Effector memory CD8-positive, alpha-beta T cell (primary cell): Measurements from ENCODE around the gene FLRT1.

Source experiments
- ATAC-seq: fragments of 150-1000 bp; cut with Tn5 transposase; replicated peaks from 2 replicates; pipeline ENCODE4 v1.10.0; 2021; ENCODE audit warnings: mild to moderate bottlenecking, moderate library complexity
- DNase-seq, 3 experiments: peaks; one replicate each; pipeline ENCODE4 v3.0.0; 2021
- H3K27ac Mint-ChIP-seq, 2 donors: one replicate each; pipeline ENCODE4 v1.8.0; 2022; ENCODE audit warnings: mild to moderate bottlenecking in 2 of 2, mixed read lengths in 2 of 2, moderate library complexity in 2 of 2
- H3K27me3 Mint-ChIP-seq, 2 donors: one replicate each; pipeline ENCODE4 v1.8.0; 2022; ENCODE audit warnings: mixed read lengths in 2 of 2
- H3K36me3 Mint-ChIP-seq: one replicate; pipeline ENCODE4 v1.8.0; 2022; ENCODE audit warnings: mild to moderate bottlenecking, moderate library complexity, mixed read lengths; ENCODE audit not compliant: insufficient read depth
- H3K4me1 Mint-ChIP-seq, 2 donors: one replicate each; pipeline ENCODE4 v1.8.0; 2022; ENCODE audit warnings: low read depth in 2 of 2, mixed read lengths in 2 of 2
- H3K4me3 Mint-ChIP-seq, 2 donors: one replicate each; pipeline ENCODE4 v1.8.0; 2022; ENCODE audit warnings: mild to moderate bottlenecking in 2 of 2, mixed read lengths in 2 of 2, moderate library complexity in 2 of 2
- H3K9me3 Mint-ChIP-seq, 2 donors: one replicate each; pipeline ENCODE4 v1.8.0; 2022; ENCODE audit warnings: mixed read lengths in 2 of 2

FLRT1 gene

DNA sequence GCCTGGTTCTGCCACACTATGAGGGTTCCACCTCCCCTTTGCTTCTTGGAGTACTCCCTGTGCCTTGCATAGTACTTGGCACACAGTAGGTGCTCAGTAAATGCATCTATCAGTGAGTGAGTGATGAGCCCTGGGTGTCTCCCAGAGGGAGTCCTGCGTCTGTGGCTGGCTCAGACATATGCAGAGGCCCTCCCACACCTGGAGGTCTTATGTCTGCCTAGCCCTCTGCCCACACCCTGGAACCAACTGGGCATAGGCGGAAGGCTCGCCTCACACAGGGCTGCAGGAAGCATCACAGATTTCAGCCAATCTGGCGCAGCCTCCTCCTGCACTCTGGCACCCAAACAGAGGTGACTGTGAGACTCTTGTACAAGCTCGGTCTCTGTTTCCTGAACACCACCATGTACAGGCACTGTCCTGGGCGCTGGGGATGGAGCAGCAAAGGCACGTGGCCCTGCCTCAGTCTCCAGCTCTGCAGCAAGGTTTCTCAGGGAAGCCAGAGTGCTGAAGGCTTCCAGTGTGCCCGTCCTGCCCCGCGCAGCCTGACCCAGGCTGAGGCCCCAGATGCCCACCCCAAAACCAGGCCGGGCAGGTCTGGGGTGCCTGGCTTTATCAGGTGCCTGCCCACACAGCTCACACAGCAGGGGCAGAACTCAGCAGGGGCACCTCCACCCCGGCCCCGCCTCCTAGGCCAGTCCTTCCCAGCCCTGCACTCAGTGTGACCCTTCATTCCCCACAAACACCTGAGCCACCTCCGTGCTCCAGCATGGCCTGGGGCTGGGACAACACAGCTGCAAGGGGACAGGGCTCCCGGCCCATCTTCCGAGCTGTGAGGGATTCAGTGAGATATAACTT is 26.7 kb downstream of the FLRT1 start:
- H3K27ac Mint-ChIP-seq, result no peak overlapping the region
- peaks cover 30 to 46% of the 10 kb centered on the region in 2 donors for H3K27me3 Mint-ChIP-seq
- H3K36me3 Mint-ChIP-seq, result no peaks in the 10 kb centered on the region
- H3K4me3 Mint-ChIP-seq, result peak overlapping the region; percentile 71 to 77
- H3K4me1 Mint-ChIP-seq, result peaks cover 8% of the 10 kb centered on the region in 2 donors
- DNase-seq, result no peak
- ATAC-seq, result no peak
- H3K9me3 Mint-ChIP-seq, result no peaks in the 10 kb centered on the region

DNA sequence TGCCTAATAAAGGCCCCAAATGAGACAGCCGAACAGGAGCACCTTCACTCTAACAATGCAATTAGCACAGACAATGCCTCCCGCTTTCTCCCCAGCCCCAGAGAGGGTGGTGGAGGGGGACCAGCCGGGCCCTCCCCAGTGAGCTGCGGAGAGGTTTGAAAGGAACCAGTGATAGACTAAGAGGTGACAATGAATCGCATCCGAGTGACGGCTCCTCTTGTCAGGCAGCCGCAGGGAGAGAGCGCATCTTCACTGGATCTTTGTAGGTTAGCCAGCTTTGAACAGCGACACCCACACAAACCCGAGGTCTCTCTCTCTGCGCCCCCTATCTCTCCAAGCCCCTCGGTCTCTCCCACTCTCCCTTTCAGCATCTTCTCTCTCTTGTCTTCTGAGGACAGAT is 28.0 kb downstream of the FLRT1 start:
- Mint-ChIP-seq H3K4me3 (no peak overlapping the region), H3K4me1 (peaks cover 8% of the 10 kb centered on the region in 2 donors), H3K27me3 (peaks cover 30 to 52% of the 10 kb centered on the region in 2 donors), H3K27ac (no peak overlapping the region), H3K36me3 (no peaks in the 10 kb centered on the region), H3K9me3 (no peaks in the 10 kb centered on the region)
- DNase-seq, result no peak
- ATAC-seq, result no peak

DNA sequence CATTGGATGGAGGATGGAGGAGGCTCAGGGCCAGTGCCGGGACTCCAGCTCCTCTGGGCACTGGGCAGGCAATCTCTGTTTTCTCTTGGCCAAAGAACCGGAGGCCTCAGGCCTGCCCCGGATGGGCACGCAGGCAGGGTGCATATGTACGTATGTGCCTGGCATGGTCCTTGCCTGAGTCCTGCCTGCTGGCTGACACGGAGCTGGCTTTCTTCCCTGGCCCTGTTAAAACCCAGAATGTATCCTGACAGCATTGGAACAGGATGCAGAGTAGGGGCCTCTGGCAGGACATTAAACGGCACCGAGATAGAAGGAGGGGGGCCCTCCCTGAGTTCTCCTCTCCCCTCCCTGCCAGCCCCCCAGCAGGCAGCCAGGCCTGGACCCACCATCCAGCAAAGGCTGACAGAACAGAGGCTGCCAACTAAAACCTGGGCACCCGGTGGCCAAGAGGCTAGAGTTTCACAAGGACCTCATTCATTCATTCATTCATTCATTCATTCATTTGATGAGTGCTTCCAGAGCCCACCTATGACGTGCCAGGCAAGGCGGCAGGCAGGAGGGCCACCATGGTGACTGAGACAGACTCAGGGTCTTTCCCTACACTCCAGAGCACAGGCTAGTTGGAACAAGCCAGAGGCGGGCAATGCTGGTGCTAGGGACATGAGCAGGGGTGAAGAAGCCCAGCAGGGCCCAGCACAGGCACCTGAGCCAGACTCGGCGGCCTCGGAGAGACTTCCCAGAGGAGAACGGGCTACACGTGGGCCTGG is 28.8 kb downstream of the FLRT1 start:
- H3K27me3 Mint-ChIP-seq, result peaks cover 30 to 54% of the 10 kb centered on the region in 2 donors
- ATAC-seq, result no peak
- peaks cover 8% of the 10 kb centered on the region in 2 donors for H3K4me1 Mint-ChIP-seq
- no peak overlapping the region for H3K4me3 Mint-ChIP-seq
- no peaks in the 10 kb centered on the region for H3K9me3 Mint-ChIP-seq
- DNase-seq, result no peak
- no peak overlapping the region for H3K27ac Mint-ChIP-seq
- no peaks in the 10 kb centered on the region for H3K36me3 Mint-ChIP-seq

DNA sequence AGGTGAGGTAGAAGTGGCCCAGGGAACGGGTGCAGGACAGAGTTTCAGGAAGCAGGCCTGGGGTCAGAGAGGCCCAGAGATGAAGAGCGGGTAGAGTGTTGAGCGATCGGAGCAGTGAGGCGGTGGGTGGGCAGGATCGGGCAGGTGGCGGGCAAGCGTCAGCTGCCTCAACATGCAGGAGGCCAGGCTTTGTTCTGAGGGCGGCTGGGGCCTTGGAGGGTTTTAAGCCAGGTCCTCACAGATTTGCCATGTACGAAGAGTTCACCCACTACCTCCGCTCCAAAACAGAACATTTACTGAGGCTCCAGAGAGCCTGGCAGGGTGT is 29.4 kb downstream of the FLRT1 start:
- no peaks in the 10 kb centered on the region for H3K9me3 Mint-ChIP-seq
- no peak for DNase-seq
- H3K4me1 Mint-ChIP-seq, result peaks cover 8% of the 10 kb centered on the region in 2 donors
- no peaks in the 10 kb centered on the region for H3K36me3 Mint-ChIP-seq
- no peak overlapping the region for H3K27ac Mint-ChIP-seq
- no peak for ATAC-seq
- H3K4me3 Mint-ChIP-seq, result no peak overlapping the region
- peaks cover 30 to 54% of the 10 kb centered on the region in 2 donors for H3K27me3 Mint-ChIP-seq

DNA sequence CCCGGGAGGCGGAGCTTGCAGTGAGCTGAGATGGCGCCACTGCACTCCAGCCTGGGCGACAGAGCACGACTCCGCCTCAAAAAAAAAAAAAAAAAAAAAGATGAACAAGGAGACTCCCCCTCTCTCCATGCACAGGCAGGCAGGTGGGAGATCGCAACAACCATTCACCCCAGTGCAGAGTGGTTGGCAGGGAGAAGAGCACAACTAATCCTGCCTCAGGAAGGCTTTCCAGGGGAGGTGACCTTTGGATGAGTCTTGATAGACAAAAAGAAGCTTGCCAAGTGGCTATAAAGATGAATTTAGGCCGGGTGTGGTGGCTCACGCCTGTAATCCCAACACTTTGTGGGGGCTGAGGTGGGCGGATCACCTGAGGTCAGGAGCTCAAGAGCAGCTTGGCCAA is 30.0 kb downstream of the FLRT1 start:
- Mint-ChIP-seq H3K36me3 (no peaks in the 10 kb centered on the region), H3K27me3 (peaks cover 30 to 53% of the 10 kb centered on the region in 2 donors), H3K9me3 (no peaks in the 10 kb centered on the region), H3K27ac (no peak overlapping the region), H3K4me1 (peaks cover 8% of the 10 kb centered on the region in 2 donors), H3K4me3 (no peak overlapping the region)
- ATAC-seq, result no peak
- DNase-seq, result no peak

DNA sequence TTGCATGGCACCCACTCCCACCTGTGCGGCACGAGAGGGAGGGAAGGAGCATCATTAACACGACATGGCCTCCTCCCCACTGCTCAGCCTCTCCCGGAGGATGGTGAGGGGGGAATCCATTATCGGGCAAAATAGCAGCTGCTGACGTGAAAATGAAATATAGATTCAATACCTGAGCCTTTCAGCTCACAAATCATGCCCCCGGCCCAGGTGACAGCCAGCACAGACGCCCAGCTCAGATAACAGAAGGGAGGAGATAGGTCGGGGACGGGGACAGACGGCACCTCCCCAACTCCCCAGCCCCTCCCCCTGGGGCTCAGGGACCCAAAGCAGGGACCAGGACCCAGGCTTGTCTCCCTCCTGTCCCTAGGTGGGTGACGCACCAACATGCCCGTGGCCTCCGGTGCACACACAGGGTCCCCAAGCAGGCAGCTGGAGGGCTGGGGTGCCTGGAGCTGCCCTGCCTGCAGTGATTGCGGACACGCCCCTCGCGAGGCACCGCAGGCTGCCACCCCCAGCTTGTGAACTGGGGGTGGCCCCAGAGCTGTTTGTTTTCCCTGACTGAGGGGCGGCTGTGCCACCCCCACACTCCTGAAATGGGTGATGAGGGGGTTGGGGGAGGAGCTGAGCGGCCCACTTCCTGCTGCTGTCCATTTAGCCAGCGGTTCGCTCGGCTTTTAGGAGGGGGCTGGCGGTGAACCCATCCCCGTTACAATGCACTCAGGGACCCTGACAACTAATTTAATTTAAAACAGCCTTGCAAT is 31.7 kb downstream of the FLRT1 start:
- Mint-ChIP-seq H3K27me3 (peaks cover 15 to 36% of the 10 kb centered on the region in 2 donors), H3K36me3 (no peaks in the 10 kb centered on the region)
- ATAC-seq, result no peak

DNA sequence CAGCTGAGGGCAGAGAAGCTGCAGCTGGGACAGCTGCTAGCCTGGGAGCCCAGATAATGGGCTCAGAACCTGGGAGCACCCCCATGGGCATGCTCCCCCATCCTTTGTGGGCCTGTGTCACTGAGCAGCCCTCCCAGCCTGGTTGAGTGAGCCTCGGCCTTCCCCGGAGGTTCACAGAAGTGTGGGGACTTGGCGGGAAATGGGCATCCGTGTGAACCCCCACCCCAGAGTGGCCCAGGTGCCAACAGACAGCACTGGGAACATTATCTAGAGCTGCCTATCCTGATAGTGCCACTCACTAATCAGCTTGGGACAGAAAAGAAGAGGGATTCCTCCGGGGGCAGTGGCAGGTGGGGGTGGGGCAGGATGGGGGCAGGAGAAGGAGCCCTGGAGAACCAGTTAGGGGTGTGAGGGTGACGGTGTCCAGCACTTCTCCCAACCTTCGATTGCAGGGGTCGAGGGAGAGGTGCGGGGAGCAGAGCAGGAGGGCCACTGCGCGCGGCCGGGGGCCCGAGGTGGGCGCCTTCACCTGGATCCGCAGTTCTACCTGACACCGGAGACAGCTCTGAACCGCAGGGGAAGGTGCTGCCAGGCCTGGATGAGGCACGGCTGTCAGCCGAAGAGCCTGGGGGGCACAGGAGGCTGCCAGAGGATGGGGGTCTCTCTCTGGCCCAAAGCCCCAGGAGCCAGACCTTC is 33.1 kb downstream of the FLRT1 start:
- DNase-seq (no peak), ATAC-seq (no peak)
- no peak overlapping the region for H3K27ac Mint-ChIP-seq
- no peaks in the 10 kb centered on the region for H3K36me3 Mint-ChIP-seq
- H3K4me1 Mint-ChIP-seq, result no peaks in the 10 kb centered on the region
- no peak overlapping the region for H3K4me3 Mint-ChIP-seq
- H3K9me3 Mint-ChIP-seq, result no peaks in the 10 kb centered on the region
- peaks cover 6 to 21% of the 10 kb centered on the region in 2 donors for H3K27me3 Mint-ChIP-seq

More for the DNA sequence above, 31.7 kb downstream of the FLRT1 start:
- H3K4me1 Mint-ChIP-seq, result peaks cover 0 to 2% of the 10 kb centered on the region in 2 donors
- no peak overlapping the region for H3K27ac Mint-ChIP-seq
- no peak for DNase-seq
- no peaks in the 10 kb centered on the region for H3K9me3 Mint-ChIP-seq
- H3K4me3 Mint-ChIP-seq, result no peak overlapping the region

DNA sequence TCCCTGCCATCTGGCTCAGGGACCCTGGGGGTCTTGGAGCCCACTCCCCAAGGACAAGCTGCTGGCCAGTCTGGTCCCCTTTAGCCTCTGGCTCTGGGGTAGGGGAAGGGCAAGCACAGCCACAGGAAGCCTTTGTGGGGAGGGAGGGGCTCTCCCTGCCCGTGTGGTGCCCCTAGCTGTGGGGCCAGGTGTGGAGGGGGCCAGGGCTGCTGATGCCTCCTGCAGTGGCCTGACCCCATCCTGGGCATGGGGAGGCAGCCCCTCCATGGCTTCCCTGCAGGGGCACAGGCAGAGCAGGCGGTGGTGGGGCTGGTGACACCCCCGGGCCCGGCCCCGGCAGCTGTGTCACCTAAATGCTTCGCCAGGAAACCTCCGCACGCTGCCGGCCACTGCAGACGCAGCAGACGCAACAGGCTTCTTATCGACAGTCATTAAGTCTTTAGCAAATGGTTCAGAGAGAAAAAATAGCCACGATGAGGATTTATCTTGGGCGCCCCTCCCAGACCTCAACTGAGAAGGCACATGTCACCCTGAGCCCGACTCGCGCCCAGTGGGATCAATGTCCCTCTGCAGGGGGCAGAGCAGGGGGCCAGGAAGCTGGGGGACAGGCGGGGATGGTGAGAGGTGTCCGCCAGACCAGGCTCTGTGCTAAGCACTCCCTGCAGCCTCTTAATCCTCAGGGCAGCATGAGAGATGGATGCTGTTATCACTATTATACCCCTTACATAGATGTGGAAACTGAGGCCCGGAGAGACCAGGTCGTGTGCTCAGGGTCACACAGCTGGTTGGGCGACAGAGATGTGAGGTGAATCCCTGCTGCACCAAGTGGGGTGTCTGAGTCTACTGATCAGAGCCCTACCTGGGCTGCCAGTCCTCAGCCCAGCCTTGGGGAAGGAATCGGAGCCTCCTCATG is 33.9 kb downstream of the FLRT1 start:
- DNase-seq (no peak), ATAC-seq (no peak)
- H3K9me3 Mint-ChIP-seq, result no peaks in the 10 kb centered on the region
- no peaks in the 10 kb centered on the region for H3K36me3 Mint-ChIP-seq
- H3K27ac Mint-ChIP-seq, result peak overlapping the region in 1 of 2 donors; percentile 38
- H3K4me3 Mint-ChIP-seq, result no peak overlapping the region
- peaks cover 5 to 6% of the 10 kb centered on the region in 2 donors for H3K4me1 Mint-ChIP-seq
- H3K27me3 Mint-ChIP-seq, result peaks cover 4 to 14% of the 10 kb centered on the region in 2 donors

DNA sequence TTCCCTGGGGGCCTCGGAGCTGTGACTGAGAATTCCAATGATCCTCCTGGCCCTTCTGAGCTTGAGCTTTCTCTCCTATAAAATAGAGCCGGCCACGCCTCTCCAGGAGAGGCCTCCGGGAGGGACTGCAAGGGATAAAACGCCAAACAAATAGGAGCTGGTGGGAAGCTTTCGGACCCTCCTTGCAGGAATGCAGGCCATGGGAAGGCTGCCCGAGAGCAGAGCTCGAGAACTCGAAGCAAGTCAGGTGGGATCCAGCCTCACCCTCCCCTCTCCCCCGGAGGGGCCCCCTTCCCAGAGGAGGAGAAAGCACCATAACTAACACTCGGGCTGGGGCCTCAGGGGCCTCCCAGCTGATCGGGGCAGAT is 34.6 kb downstream of the FLRT1 start:
- Mint-ChIP-seq H3K27ac (peak overlapping the region in 1 of 2 donors; percentile 38), H3K27me3 (peaks cover 0 to 8% of the 10 kb centered on the region in 2 donors), H3K4me3 (no peak overlapping the region), H3K4me1 (peaks cover 6% of the 10 kb centered on the region in 2 donors), H3K36me3 (no peaks in the 10 kb centered on the region), H3K9me3 (no peaks in the 10 kb centered on the region)
- no peak for ATAC-seq
- DNase-seq, result no peak

DNA sequence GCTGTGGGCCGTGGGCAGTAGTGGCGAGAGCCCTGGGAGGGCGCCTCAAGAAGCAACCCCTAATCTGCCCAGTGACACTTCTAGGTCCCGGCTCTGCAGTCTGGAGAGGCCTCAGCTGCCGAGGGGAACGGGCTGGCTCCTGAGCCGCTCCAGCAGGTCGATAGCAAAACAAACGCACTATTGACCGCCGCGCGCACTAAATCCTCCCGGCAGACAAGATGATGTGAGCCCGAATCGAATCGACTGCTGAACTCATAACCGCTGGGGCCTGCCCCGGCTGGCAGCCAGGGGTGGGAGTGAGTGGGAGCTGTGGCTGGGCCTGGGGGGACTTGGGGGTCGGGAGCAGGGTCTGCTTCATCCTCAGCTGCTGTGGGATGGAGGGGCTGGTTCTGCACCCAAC is 36.1 kb downstream of the FLRT1 start:
- Mint-ChIP-seq H3K27me3 (peaks cover 0 to 7% of the 10 kb centered on the region in 2 donors), H3K4me1 (peaks cover 6% of the 10 kb centered on the region in 2 donors), H3K36me3 (no peaks in the 10 kb centered on the region), H3K27ac (no peak overlapping the region), H3K4me3 (no peak overlapping the region), H3K9me3 (no peaks in the 10 kb centered on the region)
- DNase-seq, result no peak
- ATAC-seq, result no peak

DNA sequence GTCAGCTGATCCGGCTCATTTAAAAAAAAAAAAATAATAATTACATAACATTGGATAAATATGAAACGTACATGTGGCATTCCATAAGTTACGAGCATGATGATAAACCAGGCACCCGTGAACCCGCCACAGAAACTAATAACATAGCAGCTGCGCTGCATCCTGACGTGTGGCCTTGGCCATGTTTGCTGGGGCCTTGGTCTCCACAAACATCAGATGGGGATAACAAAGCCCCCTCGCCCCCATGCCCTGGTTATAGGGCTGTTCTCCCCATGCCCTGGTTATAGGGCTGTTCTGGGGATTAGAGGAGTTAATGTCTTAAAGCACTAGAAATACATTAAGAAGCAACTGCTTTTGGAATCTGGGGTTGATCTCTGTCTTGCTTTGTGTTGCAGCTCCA is 36.7 kb downstream of the FLRT1 start:
- no peaks in the 10 kb centered on the region for H3K36me3 Mint-ChIP-seq
- DNase-seq, result no peak
- ATAC-seq, result no peak
- peaks cover 6% of the 10 kb centered on the region in 2 donors for H3K4me1 Mint-ChIP-seq
- H3K27me3 Mint-ChIP-seq, result peaks cover 0 to 7% of the 10 kb centered on the region in 2 donors
- H3K9me3 Mint-ChIP-seq, result no peaks in the 10 kb centered on the region
- H3K4me3 Mint-ChIP-seq, result no peak overlapping the region
- H3K27ac Mint-ChIP-seq, result no peak overlapping the region

DNA sequence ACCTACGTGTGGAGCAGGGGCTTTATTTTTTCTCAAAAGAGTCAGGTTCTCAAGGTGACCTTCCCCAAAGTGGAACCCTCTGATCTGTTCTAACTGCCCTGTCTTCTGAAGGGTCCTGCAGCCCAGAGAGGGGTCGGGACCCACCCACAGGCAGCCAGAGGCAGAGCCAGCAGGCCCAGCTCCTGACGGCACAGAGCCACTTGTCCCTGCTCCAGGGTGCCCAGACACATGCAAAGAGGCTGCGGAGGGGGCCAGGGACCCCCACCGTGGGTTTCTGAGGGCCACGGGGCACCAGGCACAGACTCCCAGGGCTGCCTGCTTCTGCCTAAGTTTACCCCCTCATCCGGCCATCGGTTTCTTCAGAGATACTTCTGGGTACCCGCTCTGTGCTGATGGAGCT is 37.1 kb downstream of the FLRT1 start:
- Mint-ChIP-seq H3K4me1 (peaks cover 6% of the 10 kb centered on the region in 2 donors), H3K4me3 (no peak overlapping the region), H3K36me3 (no peaks in the 10 kb centered on the region), H3K27ac (no peak overlapping the region), H3K9me3 (no peaks in the 10 kb centered on the region), H3K27me3 (peaks cover 0 to 7% of the 10 kb centered on the region in 2 donors)
- DNase-seq (no peak), ATAC-seq (no peak)
